ENCODE measurements around the gene TCF7L1. TPM values are rescaled to one million over a fixed set of nuclear protein-coding genes. Genes with fewer than 3 reads are reported as not detected.
A peak's percentile ranks its signal among the peaks of the same experiment; 100 is the strongest.
"Not testable (repeated sequence)": the region's sequence is repeated elsewhere in the genome, so short reads cannot be mapped to it uniquely, and the experiment has no call there.

Gene TCF7L1
- total RNA-seq, 2 experiments from 2014 or later: not detected

GRCh38 chr2:85114586-85115330 is 18.4 kb upstream of the TCF7L1 start:
- H3K36me3 Mint-ChIP-seq: no peaks in the 10 kb centered on the region
- DNase-seq (no peak), ATAC-seq (no peak)
- H3K9me3 Mint-ChIP-seq (ENCODE audit: low read depth): no peaks in the 10 kb centered on the region
- H3K27me3 Mint-ChIP-seq: peaks cover 40% of the 10 kb centered on the region
- no peaks in the 10 kb centered on the region for H3K4me1 Mint-ChIP-seq
- CTCF ChIA-PET: no interaction called here
- H3K4me3 Mint-ChIP-seq: no peak overlapping the region
- H3K27ac Mint-ChIP-seq: no peak overlapping the region

DNA sequence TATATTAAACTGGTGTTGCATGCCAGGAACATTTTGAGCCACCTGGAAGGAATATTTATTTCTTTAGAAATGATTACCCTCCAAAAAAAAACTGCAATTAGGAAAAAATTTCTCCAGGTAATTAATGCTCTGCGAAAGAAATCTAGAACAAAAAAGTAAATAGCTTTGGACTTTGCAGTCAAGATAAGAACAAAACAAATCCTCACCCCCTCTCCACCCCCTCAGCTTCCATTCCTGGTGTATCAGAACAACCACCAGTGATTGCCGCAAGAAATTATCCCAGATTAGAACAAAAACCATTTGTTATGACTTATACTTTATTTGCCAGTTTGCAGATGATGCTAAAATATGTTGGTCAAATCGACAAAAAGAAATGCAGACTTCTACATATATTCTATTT is 17.0 kb upstream of the TCF7L1 start:
- H3K27me3 Mint-ChIP-seq: peaks cover 40% of the 10 kb centered on the region
- CTCF ChIA-PET: no interaction called here
- no peaks in the 10 kb centered on the region for H3K36me3 Mint-ChIP-seq
- no peaks in the 10 kb centered on the region for H3K9me3 Mint-ChIP-seq (ENCODE audit: low read depth)
- no peaks in the 10 kb centered on the region for H3K4me1 Mint-ChIP-seq
- no peak overlapping the region for H3K4me3 Mint-ChIP-seq
- H3K27ac Mint-ChIP-seq: no peak overlapping the region
- no peak for DNase-seq
- no peak for ATAC-seq

DNA sequence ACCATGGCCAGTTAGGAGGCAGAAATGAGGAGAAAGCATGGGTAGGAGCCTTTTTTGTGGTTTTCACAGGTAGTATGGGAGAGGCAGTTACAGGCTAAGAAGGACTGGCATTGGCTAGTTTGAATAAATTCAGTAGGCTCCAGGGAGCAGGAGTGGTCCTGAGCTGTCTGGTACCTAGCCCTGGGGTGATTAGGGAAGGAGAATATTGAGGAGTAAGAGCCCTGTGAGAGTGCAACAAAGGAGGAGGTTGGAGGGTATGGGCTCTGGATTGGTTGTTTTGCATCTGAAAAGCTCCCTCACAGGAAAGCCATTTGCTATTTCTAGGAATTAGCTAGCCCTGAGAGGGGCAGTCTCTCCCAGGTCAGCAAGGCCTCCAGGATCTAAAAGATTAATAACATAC is 13.3 kb upstream of the TCF7L1 start:
- DNase-seq: no peak
- no peak overlapping the region for H3K4me3 Mint-ChIP-seq
- H3K27me3 Mint-ChIP-seq: peaks cover 23% of the 10 kb centered on the region
- H3K27ac Mint-ChIP-seq: no peak overlapping the region
- H3K4me1 Mint-ChIP-seq: no peaks in the 10 kb centered on the region
- CTCF ChIA-PET: no interaction called here
- ATAC-seq: no peak
- no peaks in the 10 kb centered on the region for H3K36me3 Mint-ChIP-seq
- H3K9me3 Mint-ChIP-seq (ENCODE audit: low read depth): no peaks in the 10 kb centered on the region

- ATAC-seq (no peak), DNase-seq (no peak)
- no peaks in the 10 kb centered on the region for H3K4me1 Mint-ChIP-seq
- CTCF ChIA-PET: no interaction called here
- no peaks in the 10 kb centered on the region for H3K9me3 Mint-ChIP-seq (ENCODE audit: low read depth)
- peaks cover 22% of the 10 kb centered on the region for H3K27me3 Mint-ChIP-seq
- H3K4me3 Mint-ChIP-seq: no peak overlapping the region
- H3K27ac Mint-ChIP-seq: no peak overlapping the region
- H3K36me3 Mint-ChIP-seq: no peaks in the 10 kb centered on the region
These were observed 12.8 kb upstream of the TCF7L1 start for GRCh38 chr2:85120363-85120762.

DNA sequence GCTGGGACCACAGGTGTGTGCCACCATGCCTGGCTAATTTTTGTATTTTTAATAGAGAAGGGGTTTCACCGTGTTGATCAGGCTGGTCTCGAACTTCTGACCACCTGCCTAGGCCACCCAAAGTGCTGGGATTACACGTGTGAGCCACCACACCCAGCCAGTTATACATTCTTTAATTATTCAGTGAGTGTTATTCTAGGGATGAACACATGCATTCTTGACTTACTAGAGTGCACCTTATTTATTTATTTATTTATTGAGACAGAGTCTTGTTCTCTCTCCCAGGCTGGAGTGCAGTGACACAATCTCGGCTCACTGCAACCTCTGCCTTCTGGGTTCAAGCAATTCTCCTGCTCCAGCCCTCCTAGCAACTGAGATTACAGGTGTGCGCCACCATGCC is 6.7 kb upstream of the TCF7L1 start:
- CTCF ChIA-PET; H3K4me3 Mint-ChIP-seq; H3K36me3 Mint-ChIP-seq; ATAC-seq; H3K4me1 Mint-ChIP-seq; DNase-seq; H3K27ac Mint-ChIP-seq; H3K9me3 Mint-ChIP-seq (ENCODE audit: low read depth): not testable (repeated sequence)
- peaks cover 21% of the 10 kb centered on the region for H3K27me3 Mint-ChIP-seq

DNA sequence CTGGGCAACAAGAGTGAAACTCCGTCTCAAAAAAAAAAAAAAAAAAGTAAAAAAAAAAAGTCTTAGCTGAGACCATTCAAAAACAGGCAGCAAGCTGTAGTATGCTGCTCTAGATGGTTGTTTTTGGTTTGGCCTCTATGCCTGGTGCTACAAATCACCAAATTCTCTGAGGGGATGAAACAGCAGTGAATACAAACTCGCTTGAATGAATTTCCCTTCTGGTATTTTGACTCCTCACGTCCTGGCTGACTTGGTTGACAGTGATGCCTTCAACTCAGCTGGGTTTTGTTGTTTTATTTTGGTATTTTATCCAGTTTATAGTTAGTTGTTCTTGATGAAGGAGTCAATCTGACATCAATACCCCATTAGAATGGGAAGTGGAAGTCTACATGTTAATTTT is 3.3 kb upstream of the TCF7L1 start:
- no peaks in the 10 kb centered on the region for H3K36me3 Mint-ChIP-seq
- ATAC-seq (no peak), DNase-seq (no peak)
- no peak overlapping the region for H3K27ac Mint-ChIP-seq
- no peak overlapping the region for H3K4me3 Mint-ChIP-seq
- peaks cover 8% of the 10 kb centered on the region for H3K4me1 Mint-ChIP-seq
- no peaks in the 10 kb centered on the region for H3K9me3 Mint-ChIP-seq (ENCODE audit: low read depth)
- H3K27me3 Mint-ChIP-seq: peaks cover 48% of the 10 kb centered on the region
- CTCF ChIA-PET: interaction anchor here (1.2 to 1.3 kb wide), 2 partner anchors 8 to 170 kb away, joined by 3 to 4 read pairs; no protein-coding TSS in a partner anchor

DNA sequence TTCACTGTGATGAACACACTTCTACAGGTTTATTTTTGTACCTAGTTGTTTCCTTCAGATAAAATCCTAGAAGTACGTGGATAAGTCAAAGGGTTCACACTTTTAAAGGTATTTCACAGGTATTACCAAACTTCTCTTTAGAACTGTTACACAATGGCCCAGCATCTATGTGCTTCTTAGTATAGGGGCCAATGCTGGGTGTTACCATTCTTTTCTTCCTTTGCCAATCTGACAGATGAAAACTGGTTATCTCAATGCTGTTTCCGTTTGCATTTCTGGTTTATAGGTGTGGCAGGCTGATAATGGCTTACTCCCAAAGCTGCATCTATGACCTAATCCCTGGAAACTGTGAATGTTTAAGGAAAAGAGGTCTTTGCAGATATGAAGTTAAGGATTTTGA is 2.8 kb upstream of the TCF7L1 start:
- no peak for ATAC-seq
- peaks cover 8% of the 10 kb centered on the region for H3K4me1 Mint-ChIP-seq
- no peak overlapping the region for H3K4me3 Mint-ChIP-seq
- CTCF ChIA-PET: interaction anchor here (0.8 to 1.3 kb wide), 3 partner anchors 8 to 170 kb away, joined by 3 to 4 read pairs (median 3); no protein-coding TSS in a partner anchor
- no peaks in the 10 kb centered on the region for H3K36me3 Mint-ChIP-seq
- peaks cover 54% of the 10 kb centered on the region for H3K27me3 Mint-ChIP-seq
- no peaks in the 10 kb centered on the region for H3K9me3 Mint-ChIP-seq (ENCODE audit: low read depth)
- DNase-seq: no peak
- no peak overlapping the region for H3K27ac Mint-ChIP-seq

DNA sequence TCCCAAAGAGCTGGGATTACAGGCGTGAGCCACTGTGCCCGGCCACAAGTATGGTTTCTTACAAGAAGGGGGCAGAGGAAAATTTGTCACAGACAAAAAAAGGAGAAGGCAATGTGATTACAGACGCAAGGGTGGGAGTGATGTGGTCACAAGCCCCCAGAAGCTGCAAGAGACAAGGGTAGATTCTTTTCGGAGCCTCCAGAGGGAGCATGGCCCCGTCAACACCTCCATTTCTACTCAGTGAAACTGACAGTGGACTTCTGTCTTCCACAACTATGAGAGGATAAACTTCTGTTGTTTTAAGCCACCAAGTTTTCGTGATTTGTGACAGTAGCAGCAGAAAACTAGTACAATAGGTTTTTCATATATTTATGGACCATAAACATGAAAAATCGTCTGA is 2.1 kb upstream of the TCF7L1 start:
- Mint-ChIP-seq H3K27me3 (peaks cover 61% of the 10 kb centered on the region), H3K9me3 (ENCODE audit: low read depth) (no peaks in the 10 kb centered on the region), H3K4me3 (no peak overlapping the region), H3K27ac (no peak overlapping the region), H3K36me3 (no peaks in the 10 kb centered on the region), H3K4me1 (peaks cover 8% of the 10 kb centered on the region)
- no peak for DNase-seq
- no peak for ATAC-seq
- CTCF ChIA-PET: interaction anchor here (0.6 to 1.3 kb wide), 3 partner anchors 62 to 169 kb away, joined by 3 to 5 read pairs (median 3); no protein-coding TSS in a partner anchor

- H3K36me3 Mint-ChIP-seq: no peaks in the 10 kb centered on the region
- no peaks in the 10 kb centered on the region for H3K9me3 Mint-ChIP-seq (ENCODE audit: low read depth)
- ATAC-seq (no peak), DNase-seq (no peak)
- peaks cover 73% of the 10 kb centered on the region for H3K27me3 Mint-ChIP-seq
- CTCF ChIA-PET: interaction anchor here (1.0 to 1.8 kb wide), 5 partner anchors 50 to 168 kb away, joined by 3 to 6 read pairs (median 3); no protein-coding TSS in a partner anchor
- H3K4me3 Mint-ChIP-seq: peak overlapping the region; percentile 66
- no peak overlapping the region for H3K27ac Mint-ChIP-seq
- H3K4me1 Mint-ChIP-seq: peaks cover 8% of the 10 kb centered on the region
These were observed 795 bp upstream of the TCF7L1 start for GRCh38 chr2:85132397-85132796.

DNA sequence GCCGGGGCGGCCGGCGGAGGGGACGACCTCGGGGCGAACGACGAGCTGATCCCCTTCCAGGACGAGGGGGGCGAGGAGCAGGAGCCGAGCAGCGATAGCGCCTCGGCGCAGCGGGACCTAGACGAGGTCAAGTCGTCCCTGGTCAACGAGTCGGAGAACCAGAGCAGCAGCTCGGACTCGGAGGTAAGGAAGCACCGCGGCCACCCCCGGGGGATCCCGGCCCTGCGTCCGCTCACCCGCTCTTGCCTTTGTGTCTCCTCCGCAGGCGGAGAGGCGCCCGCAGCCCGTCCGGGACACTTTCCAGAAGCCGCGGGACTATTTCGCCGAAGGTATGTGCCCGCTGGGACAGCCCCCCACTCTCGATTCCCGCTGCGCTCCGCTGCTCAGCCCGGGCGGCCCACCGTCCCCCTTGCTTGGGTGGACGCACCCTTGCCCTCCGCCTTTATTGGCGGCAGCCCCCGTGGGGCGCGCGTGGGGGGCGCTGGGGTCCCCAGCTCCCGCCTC is 611 bp downstream of the TCF7L1 start:
- H3K4me3 Mint-ChIP-seq: peak overlapping the region; percentile 53

GRCh38 chr2:85134255-85134895 is 1.2 kb downstream of the TCF7L1 start:
- CTCF ChIA-PET: interaction anchor here (0.6 to 0.8 kb wide), 2 partner anchors 39 to 163 kb away, joined by 3 read pairs; no protein-coding TSS in a partner anchor
- ATAC-seq (no peak), DNase-seq (no peak)
- no peaks in the 10 kb centered on the region for H3K9me3 Mint-ChIP-seq (ENCODE audit: low read depth)
- H3K27me3 Mint-ChIP-seq: peaks cover 83% of the 10 kb centered on the region
- H3K27ac Mint-ChIP-seq: no peak overlapping the region
- no peaks in the 10 kb centered on the region for H3K36me3 Mint-ChIP-seq
- peaks cover 8% of the 10 kb centered on the region for H3K4me1 Mint-ChIP-seq
- H3K4me3 Mint-ChIP-seq: peak overlapping the region; percentile 1

More for the DNA sequence above, 611 bp downstream of the TCF7L1 start:
- no peak for DNase-seq
- ATAC-seq: peak; percentile 24
- Mint-ChIP-seq H3K36me3 (no peaks in the 10 kb centered on the region), H3K27me3 (peaks cover 79% of the 10 kb centered on the region), H3K27ac (no peak overlapping the region), H3K9me3 (ENCODE audit: low read depth) (no peaks in the 10 kb centered on the region), H3K4me1 (peaks cover 8% of the 10 kb centered on the region)
- CTCF ChIA-PET: interaction anchor here (0.6 to 1.8 kb wide), 3 partner anchors 39 to 116 kb away, joined by 3 to 4 read pairs (median 3); no protein-coding TSS in a partner anchor

GRCh38 chr2:85134896-85135659 is 1.9 kb downstream of the TCF7L1 start:
- Mint-ChIP-seq H3K9me3 (ENCODE audit: low read depth) (no peaks in the 10 kb centered on the region), H3K27me3 (peaks cover 87% of the 10 kb centered on the region), H3K27ac (no peak overlapping the region), H3K36me3 (no peaks in the 10 kb centered on the region), H3K4me1 (peaks cover 8% of the 10 kb centered on the region), H3K4me3 (no peak overlapping the region)
- ATAC-seq (no peak), DNase-seq (no peak)
- CTCF ChIA-PET: interaction anchor here (0.8 kb wide), 1 partner anchor 162 kb away, joined by 3 read pairs; no protein-coding TSS in a partner anchor

DNA sequence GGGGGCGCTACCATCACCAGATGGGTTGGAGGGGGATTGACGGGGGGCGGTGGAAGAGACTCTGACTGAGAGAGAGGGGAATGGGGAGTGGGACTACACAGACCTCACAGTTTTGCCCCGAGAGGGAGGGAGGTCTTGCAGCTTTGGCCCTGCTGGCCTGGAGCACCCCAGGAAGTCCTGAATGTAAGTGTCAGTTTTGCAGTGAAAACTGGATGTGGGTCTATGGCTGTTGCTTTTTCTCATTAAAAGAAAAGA is 2.4 kb downstream of the TCF7L1 start:
- H3K27ac Mint-ChIP-seq: no peak overlapping the region
- H3K27me3 Mint-ChIP-seq: peaks cover 86% of the 10 kb centered on the region
- no peak overlapping the region for H3K4me3 Mint-ChIP-seq
- ATAC-seq (no peak), DNase-seq (no peak)
- CTCF ChIA-PET: no interaction called here
- H3K9me3 Mint-ChIP-seq (ENCODE audit: low read depth): no peaks in the 10 kb centered on the region
- no peaks in the 10 kb centered on the region for H3K36me3 Mint-ChIP-seq
- H3K4me1 Mint-ChIP-seq: peaks cover 8% of the 10 kb centered on the region

Measured in activated CD8-positive, alpha-beta memory T cell treated with anti-CD3 and anti-CD28 coated beads, Interleukin-2, amount 10 ng/mL, durations not matched to agents 7 days and 5 days (primary cell).